Measurements from ENCODE around the gene DSTN.

DSTN gene

GRCh38 chr20:17555106-17555505, 14.8 kb upstream of the DSTN start:
- TF ChIP-seq CTCF (IDR thresholded peaks at IDR 0.05), result no peak

DNA sequence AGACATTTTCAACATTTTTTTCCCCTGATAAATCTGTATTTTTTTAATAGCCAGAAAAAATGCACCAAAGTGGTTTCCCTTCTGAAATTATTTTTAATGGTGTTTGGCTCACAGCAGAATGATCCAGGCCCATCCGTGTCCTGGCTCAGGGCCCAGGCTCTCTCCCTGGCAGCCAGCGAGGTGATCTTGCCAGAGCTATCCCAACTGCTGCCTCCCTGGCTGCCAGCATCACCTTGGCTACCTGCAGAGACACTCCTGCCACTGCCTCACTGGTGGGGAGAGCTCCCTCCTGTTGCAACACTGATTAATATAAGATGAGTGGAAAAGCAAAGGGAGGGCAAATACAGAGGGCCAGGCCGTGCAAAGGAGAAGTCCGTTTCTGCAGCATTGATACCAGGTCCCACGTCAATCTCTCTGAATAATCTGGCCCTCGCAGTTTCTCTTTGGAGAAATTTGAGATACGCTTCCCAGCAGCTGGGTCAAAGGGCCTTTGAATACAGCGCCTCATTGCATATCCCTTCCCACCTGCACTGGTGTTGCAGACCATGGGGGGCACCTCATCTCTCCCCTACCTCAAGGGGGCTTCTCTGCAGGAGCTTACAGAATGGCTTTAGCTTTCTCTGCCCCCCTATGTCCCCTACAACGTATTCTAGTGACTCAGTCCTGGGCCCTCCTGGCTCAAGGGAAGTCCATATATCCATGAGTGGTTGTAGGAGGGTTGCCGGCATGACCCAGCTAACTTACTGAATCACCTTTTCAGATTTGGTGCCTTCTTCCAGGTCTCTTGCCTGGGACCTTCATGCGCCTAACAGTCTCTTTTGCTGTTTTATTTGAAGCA, 12.8 kb upstream of the DSTN start:
- TF ChIP-seq CTCF (IDR thresholded peaks at IDR 0.05), result no peak

DNA sequence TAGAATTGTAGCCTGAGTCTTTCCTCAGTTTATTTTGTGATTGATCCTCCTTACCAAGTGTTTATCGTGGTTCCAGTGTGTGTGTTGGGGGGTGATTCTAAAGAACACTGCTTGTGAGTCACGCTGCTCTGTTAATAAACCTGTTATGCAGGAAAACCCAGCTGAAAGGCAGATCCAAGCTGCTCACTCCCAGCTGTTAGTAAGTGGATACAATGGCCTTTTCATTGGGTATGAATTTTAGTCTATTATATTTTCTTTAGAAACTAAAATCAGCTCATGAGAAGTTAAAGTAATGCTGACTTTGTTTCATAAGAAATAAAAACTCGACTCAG, 12.2 kb upstream of the DSTN start:
- TF ChIP-seq CTCF (IDR thresholded peaks at IDR 0.05), result no peak

- TF ChIP-seq CTCF (IDR thresholded peaks at IDR 0.05), result no peak
Measured at GRCh38 chr20:17558154-17558940, 11.5 kb upstream of the DSTN start.

- no peak for TF ChIP-seq CTCF (IDR thresholded peaks at IDR 0.05)
Measured at GRCh38 chr20:17558941-17559304, 11.0 kb upstream of the DSTN start.

DNA sequence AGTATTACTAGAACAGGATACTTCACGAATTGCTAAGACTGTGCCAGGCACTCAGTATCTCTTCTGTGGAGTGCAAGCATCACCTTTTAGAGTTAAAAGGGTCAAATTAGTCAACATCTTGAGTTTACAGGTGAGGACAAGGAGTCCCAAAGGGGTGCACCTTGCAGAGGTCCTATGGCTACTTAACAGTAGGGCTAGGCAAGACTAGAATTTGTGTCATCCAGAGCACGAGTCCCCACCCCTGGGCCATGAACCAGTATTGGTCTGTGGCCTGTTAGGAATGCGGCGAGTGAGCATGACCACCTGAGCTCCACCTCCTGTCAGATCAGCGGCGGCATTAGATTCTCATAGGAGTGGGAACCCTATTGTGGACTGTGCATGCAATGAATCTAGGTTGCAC, 10.5 kb upstream of the DSTN start:
- TF ChIP-seq CTCF (IDR thresholded peaks at IDR 0.05), result no peak

DNA sequence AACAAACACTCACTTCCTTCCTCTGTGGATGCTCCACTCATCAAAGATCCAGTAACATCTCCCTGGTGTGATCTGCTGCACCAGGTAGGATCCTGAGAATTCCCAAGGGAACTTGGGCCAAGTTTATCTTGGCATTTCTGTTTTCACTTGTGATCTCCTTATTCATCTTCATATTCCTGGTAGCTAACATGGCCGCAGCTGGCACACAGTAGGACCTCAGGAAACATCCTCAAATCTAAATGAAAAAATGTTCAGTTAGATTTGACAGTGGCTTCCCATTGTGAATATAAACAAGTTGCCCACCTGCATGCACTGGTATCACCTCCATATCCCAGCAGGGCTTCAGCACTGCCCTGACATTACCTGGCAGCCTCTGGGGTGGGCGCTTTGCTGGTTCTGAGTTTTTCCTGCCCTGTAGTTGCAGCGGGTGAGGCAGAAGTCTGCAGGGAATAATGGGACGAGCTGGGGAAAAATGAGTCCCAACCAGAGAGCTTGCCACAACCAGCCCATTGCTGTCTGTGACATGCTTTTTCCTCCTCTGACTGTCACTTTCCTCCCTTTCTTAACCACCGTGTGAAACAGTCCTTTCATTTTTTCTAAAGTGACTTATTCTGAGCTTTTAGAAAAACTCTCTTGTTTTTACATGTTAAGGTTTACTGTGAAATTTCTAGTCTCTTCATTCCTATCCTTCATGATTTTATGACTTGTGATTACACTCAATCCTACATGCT, 9.4 kb upstream of the DSTN start:
- TF ChIP-seq CTCF (IDR thresholded peaks at IDR 0.05), result no peak
